ENCODE measurements around the gene KIAA2012.

Gene KIAA2012

DNA sequence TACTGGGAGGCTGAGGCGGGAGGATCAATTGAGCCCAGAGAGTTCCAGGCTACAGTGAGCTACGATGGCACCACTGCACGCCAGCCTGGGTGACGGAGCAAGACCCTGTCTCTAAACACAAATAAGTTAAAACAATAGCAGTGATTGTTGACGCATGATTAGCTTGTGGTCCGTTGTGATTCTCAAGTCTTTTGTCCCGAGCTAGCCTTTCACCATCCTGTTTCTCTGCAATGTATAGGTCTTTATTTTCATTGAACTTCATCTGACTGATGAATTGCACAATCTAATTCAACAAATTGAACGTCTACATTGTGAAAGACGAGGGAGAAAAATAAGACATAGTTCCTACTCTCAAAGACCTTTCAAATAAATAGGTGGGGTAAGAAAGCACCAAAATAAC is 48.2 kb upstream of the KIAA2012 start:
- Histone ChIP-seq H3K4me1 (ENCODE audit: control insufficient read depth, insufficient read depth, low read length) (no peaks in the 10 kb centered on the region), H3K9me3 (ENCODE audit: control insufficient read depth, insufficient read depth, low read depth, low read length) (no peaks in the 10 kb centered on the region), H3K36me3 (ENCODE audit: control insufficient read depth in 2 of 2, insufficient read depth in 1 of 2, low read length in 2 of 2) (no peaks in the 10 kb centered on the region), H3K4me3 (ENCODE audit: low read depth, low read length) (no peak overlapping the region), H3K27ac (ENCODE audit: extremely low read depth, low read depth, low read length) (no peak overlapping the region)
- ChIA-PET CTCF (interaction anchor here (1.1 kb wide), 1 partner anchor 164 kb away, joined by 3 read pairs; no protein-coding TSS in a partner anchor), POLR2A (no interaction called here)
- TF ChIP-seq ZNF501 (tag by site-specific recombination; IDR thresholded peaks at IDR 0.05) (no peak), ZNF394 (tag by site-specific recombination; IDR thresholded peaks at IDR 0.05; ENCODE audit: borderline replicate concordance) (no peak), KLF16 (tag by site-specific recombination; IDR thresholded peaks at IDR 0.05) (no peak), ZNF677 (tag by site-specific recombination; IDR thresholded peaks at IDR 0.05) (no peak), ZFP37 (tag by site-specific recombination; IDR thresholded peaks at IDR 0.05) (no peak), KLF1 (tag by site-specific recombination; IDR thresholded peaks at IDR 0.05) (no peak), ZNF169 (tag by site-specific recombination; IDR thresholded peaks at IDR 0.05) (no peak), ZNF157 (tag by site-specific recombination; IDR thresholded peaks at IDR 0.05) (no peak), SP7 (tag by site-specific recombination; IDR thresholded peaks at IDR 0.05) (no peak), MZF1 (tag by site-specific recombination; IDR thresholded peaks at IDR 0.05; ENCODE audit: borderline replicate concordance) (no peak), ZNF132 (tag by site-specific recombination; IDR thresholded peaks at IDR 0.05; ENCODE audit: borderline replicate concordance) (no peak), GFI1B (tag by site-specific recombination; IDR thresholded peaks at IDR 0.05) (no peak), ZNF274 (IDR thresholded peaks at IDR 0.05; ENCODE audit: low read length) (no peak), ZNF274 (tag by site-specific recombination; IDR thresholded peaks at IDR 0.05; ENCODE audit: borderline replicate concordance) (no peak), ZSCAN30 (tag by site-specific recombination; IDR thresholded peaks at IDR 0.05) (no peak), ZNF174 (tag by site-specific recombination; IDR thresholded peaks at IDR 0.05) (no peak), ZNF23 (tag by site-specific recombination; IDR thresholded peaks at IDR 0.05; ENCODE audit: borderline replicate concordance) (no peak), ZFHX2 (tag by site-specific recombination; conservative IDR thresholded peaks at IDR 0.05) (no peak), ZNF548 (tag by site-specific recombination; IDR thresholded peaks at IDR 0.05) (no peak)
- TF ChIP-seq, protein P1, sequence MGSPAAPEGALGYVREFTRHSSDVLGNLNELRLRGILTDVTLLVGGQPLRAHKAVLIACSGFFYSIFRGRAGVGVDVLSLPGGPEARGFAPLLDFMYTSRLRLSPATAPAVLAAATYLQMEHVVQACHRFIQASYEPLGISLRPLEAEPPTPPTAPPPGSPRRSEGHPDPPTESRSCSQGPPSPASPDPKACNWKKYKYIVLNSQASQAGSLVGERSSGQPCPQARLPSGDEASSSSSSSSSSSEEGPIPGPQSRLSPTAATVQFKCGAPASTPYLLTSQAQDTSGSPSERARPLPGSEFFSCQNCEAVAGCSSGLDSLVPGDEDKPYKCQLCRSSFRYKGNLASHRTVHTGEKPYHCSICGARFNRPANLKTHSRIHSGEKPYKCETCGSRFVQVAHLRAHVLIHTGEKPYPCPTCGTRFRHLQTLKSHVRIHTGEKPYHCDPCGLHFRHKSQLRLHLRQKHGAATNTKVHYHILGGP (tag by site-specific recombination; IDR thresholded peaks at IDR 0.05), result no peak
- TF ChIP-seq, protein P2, sequence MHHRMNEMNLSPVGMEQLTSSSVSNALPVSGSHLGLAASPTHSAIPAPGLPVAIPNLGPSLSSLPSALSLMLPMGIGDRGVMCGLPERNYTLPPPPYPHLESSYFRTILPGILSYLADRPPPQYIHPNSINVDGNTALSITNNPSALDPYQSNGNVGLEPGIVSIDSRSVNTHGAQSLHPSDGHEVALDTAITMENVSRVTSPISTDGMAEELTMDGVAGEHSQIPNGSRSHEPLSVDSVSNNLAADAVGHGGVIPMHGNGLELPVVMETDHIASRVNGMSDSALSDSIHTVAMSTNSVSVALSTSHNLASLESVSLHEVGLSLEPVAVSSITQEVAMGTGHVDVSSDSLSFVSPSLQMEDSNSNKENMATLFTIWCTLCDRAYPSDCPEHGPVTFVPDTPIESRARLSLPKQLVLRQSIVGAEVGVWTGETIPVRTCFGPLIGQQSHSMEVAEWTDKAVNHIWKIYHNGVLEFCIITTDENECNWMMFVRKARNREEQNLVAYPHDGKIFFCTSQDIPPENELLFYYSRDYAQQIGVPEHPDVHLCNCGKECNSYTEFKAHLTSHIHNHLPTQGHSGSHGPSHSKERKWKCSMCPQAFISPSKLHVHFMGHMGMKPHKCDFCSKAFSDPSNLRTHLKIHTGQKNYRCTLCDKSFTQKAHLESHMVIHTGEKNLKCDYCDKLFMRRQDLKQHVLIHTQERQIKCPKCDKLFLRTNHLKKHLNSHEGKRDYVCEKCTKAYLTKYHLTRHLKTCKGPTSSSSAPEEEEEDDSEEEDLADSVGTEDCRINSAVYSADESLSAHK (tag by site-specific recombination; IDR thresholded peaks at IDR 0.05), result no peak

DNA sequence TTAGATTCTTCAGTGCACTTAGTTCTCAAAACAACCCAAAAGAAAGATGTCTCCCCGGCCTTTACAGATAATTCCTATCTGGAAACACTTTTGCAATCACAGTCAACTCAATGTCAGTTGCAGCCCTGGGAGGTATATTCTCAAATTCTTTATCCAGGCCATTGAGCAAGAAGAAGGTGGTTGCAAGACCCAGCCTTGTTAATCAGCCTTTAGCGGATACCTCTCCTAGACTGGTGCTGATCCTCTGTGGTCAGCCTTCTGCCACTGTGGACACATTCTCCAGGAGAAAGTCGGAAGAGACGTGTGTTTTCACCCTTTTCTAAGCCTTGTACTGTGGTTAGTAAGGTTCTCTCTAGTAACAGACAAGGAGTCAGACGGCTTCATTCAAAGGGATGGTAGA is 47.2 kb upstream of the KIAA2012 start:
- POLR2A ChIA-PET, result no interaction called here
- Histone ChIP-seq H3K9me3 (ENCODE audit: control insufficient read depth, insufficient read depth, low read depth, low read length) (no peaks in the 10 kb centered on the region), H3K36me3 (ENCODE audit: control insufficient read depth in 2 of 2, insufficient read depth in 1 of 2, low read length in 2 of 2) (no peaks in the 10 kb centered on the region), H3K27ac (ENCODE audit: extremely low read depth, low read depth, low read length) (no peak overlapping the region), H3K4me3 (ENCODE audit: low read depth, low read length) (no peak overlapping the region), H3K4me1 (ENCODE audit: control insufficient read depth, insufficient read depth, low read length) (no peaks in the 10 kb centered on the region)
- CTCF ChIA-PET, result no interaction called here
- TF ChIP-seq SALL2 (tag by site-specific recombination; IDR thresholded peaks at IDR 0.05; ENCODE audit: borderline replicate concordance) (no peak), ZNF600 (tag by site-specific recombination; IDR thresholded peaks at IDR 0.05) (no peak), ZNF843 (tag by site-specific recombination; IDR thresholded peaks at IDR 0.05) (no peak), ZNF391 (tag by site-specific recombination; IDR thresholded peaks at IDR 0.05; ENCODE audit: borderline replicate concordance, low read depth) (no peak)
- TF ChIP-seq, protein P3, sequence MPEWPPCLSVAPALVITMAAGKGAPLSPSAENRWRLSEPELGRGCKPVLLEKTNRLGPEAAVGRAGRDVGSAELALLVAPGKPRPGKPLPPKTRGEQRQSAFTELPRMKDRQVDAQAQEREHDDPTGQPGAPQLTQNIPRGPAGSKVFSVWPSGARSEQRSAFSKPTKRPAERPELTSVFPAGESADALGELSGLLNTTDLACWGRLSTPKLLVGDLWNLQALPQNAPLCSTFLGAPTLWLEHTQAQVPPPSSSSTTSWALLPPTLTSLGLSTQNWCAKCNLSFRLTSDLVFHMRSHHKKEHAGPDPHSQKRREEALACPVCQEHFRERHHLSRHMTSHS (tag by site-specific recombination; IDR thresholded peaks at IDR 0.05), result no peak
